Ecto neural progenitor cell (in vitro differentiated cells): ENCODE measurements around the gene PGA5.

Experiments used
- DNase-seq: peaks from one replicate; pipeline ENCODE4 v3.0.0-alpha.2; 2018; ENCODE audit warnings: low spot score

The PGA5 gene

DNA sequence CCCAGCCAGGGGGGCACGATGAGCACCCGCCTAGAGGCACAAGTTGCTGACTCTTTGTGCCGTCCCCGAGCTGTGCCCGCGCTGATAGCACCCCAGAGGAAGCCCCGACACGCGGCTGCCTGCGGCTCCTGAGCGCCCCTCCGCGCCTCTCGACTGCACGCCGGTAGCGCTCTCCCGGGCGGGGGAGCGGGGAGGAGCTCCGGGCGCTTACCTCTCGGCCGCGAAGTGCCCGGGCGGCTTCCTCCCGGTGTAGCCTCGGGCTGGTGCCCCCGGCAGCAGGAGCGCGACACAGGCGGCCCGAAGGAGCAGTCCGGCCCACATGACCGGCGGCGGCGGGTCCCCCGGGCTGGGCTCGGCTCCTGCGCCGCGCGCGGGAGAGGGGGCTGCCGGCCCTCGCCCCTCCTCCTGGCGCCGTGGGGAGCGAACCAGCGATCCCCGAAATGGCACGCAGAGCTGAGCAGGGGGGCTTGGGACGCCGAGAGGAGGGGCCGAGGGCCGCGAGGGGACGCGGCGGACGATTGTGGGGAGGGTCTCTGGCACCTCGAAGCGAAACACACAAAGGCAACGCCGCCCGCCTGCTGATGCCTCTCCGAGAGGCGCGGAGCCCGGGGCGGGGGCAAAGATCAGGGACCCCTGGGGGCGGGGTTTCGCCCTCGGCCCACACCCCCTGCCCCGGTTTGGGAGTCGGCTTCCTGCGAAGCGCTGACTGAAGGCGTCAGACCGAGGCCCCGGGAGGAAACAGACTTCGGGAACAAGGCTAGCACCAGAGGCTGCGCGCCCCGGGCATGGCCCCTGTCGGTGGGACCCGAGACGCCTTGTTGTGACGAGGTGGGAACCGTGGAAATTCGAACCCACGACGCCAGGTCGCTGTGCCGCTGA is 54.0 kb downstream of the PGA5 start, which contains the start of gene VWCE:
VWCE (minus strand) TSS at position 600 of the 879 bp plus-strand sequence; CDS start at position 321, 279 bp downstream.
- DNase-seq = peak; percentile 86

DNA sequence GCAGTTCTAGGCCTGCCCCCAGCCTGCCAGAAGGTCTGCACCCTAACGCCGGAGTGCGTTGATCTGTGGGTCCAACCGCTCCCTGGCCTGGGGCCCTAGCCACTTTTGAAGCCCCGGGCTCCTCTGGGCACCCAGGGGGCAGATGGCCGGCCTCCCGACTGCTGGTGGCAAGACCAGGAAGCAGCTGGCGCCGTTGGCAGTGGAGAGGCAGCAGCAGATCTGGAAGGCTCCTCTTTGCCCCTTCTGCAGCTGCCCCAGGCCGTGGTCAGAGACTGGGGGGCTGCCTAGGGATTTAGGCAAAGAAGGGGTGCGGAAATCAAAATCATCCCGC is 54.6 kb downstream of the PGA5 start:
- DNase-seq = no peak

GRCh38 chr11:61297341-61297740 is 56.4 kb downstream of the PGA5 start:
- no peak for DNase-seq

DNA sequence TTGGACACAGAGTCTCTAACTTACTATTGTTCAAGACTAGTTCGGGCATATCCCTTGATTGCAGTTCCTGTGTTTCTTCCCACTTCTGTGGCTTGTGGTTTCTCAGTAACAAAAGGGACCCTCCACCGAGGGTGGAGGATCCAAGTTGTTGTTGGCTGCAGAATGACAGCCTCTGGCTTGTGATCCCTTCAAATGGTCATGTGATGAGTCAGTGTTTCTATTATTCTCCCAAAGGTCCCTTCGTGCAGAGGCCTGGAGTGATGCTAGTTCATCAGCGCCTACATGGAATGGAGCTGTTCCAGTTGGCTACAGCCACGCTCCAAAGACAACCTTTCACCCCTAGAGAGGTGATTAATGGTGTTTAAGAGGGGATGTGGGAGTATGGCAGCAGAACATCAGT is 56.8 kb downstream of the PGA5 start:
- DNase-seq = no peak

- no peak for DNase-seq
Measured at GRCh38 chr11:61298663-61299244, 57.8 kb downstream of the PGA5 start.
